Measurements from ENCODE around the gene RCE1.

Gene RCE1

GRCh38 chr11:66820381-66820780 lies 22.9 kb upstream of the RCE1 start:
- TF ChIP-seq CTCF (IDR thresholded peaks at IDR 0.05) = no peak

GRCh38 chr11:66820901-66821300 lies 22.3 kb upstream of the RCE1 start:
- no peak for TF ChIP-seq CTCF (IDR thresholded peaks at IDR 0.05)

GRCh38 chr11:66823700-66824099 lies 19.5 kb upstream of the RCE1 start:
- TF ChIP-seq CTCF (IDR thresholded peaks at IDR 0.05) = no peak

GRCh38 chr11:66834539-66834845 lies 8.7 kb upstream of the RCE1 start:
- TF ChIP-seq CTCF (IDR thresholded peaks at IDR 0.05) = 0 out of 2 replicates have a peak, but pooled peaks have one; percentile 15

- no peak for TF ChIP-seq CTCF (IDR thresholded peaks at IDR 0.05)
Measured at GRCh38 chr11:66834943-66835342, 8.3 kb upstream of the RCE1 start.

GRCh38 chr11:66835768-66836405 lies 7.4 kb upstream of the RCE1 start:
- TF ChIP-seq CTCF (IDR thresholded peaks at IDR 0.05) = no peak

- TF ChIP-seq CTCF (IDR thresholded peaks at IDR 0.05) = no peak
Measured at GRCh38 chr11:66840317-66841091, 2.7 kb upstream of the RCE1 start.
